ENCODE results near the gene MGRN1.

Gene MGRN1

GRCh38 chr16:4654011-4654963, 29.7 kb downstream of the MGRN1 start:
- no peak for DNase-seq (ENCODE audit: low read depth)

GRCh38 chr16:4654964-4655590, 30.5 kb downstream of the MGRN1 start:
- DNase-seq (ENCODE audit: low read depth), result no peak

- DNase-seq (ENCODE audit: low read depth), result no peak
Observed at GRCh38 chr16:4655801-4656200, 31.2 kb downstream of the MGRN1 start.

GRCh38 chr16:4656221-4656620, 31.6 kb downstream of the MGRN1 start:
- DNase-seq (ENCODE audit: low read depth), result no peak

GRCh38 chr16:4656695-4657686, 32.4 kb downstream of the MGRN1 start:
- DNase-seq (ENCODE audit: low read depth), result no peak

DNA sequence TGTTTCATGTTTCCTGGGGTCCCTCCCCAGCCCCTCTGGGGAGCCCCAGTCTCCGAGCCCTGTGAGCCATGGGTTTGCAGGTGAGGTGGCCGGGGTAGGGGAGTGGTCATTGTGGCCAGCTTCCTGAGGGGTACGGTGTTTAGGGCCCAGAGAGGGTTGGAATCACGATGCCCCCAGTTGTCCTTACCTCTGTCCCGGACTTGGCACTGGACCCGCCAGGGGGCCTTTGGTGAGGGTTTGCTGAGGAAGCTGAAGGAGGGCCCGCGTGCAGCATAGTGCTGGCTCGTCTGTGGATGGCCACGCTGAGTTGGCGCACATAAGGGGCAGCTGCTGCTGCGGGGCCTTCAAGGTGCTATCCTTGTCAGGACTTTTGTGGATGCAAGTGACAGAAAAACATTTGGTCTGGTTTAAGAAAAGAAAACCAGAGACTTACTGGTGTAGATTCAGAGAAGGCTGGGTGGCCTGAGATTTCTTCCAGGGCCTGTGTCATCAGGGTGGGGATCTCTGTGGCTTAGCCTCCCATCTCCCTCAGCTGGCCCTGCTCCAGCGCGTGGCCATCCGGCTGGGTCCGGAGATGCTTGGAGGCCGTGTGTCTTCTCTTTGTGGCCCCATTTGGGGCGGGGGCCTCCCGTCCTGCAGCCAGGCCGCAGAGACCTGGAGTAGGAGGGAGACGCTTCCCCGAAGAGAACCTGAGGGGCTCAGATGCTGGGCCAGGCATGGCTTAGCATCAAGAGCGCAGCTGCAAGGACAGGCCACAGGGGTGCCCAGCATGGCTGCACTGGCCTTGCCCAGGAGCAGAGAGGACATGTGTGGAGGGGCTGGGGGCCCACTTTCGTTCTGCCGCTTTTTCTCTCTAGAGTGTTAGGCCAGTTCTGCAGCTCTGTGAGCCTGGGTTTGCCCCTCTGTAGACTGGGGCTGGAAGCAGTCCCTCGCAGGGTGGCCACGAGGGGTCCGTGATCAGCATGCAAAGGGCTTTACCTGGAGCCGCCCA, 35.0 kb downstream of the MGRN1 start:
- DNase-seq (ENCODE audit: low read depth), result no peak

DNA sequence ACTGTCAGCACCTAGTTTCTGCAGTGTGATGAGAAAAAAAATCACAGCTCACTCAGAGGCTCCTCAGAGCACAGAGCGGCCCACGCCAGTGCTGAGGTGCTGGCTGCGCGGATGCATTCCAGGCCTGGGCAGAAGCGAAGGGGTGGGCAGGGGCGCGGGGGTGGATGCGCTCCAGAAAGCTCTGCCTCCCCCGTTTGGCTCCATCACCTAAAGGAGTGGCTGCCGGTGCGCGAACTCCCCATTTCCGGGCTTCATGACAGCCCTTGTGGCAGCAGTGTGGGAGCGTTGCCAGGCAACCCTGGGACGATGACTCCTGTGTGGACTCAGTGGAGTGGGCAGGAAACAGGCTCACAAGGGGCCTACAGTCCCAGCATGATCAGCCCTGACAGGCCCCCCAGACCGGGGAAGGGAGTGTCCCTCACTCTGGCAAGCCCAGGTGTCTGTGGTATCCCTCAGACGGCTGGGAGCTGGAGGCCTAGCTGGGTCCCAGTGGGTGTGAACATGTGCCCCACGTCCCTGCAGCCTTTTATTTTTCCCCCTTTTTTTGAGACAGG, 35.9 kb downstream of the MGRN1 start:
- no peak for DNase-seq (ENCODE audit: low read depth)

DNA sequence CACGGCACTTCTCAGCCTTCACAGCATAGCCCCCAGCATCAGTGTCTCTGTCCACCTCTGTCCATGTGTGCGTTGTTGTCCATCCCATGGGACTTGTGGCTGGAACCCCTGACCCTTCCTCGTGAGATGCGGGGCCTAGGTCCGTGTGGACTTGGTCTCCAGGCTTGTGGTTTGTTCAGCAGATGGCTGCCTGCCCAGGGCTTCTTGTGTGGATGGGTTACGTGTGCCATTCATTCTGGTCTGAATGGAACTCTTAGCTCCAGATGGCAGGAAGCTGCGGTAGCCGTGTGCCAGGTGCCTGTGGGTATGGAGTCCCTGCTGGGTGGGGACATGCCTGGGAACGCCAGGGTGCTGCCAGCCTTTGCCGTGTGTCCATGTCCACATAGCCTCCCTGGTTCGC, 37.0 kb downstream of the MGRN1 start:
- no peak for DNase-seq (ENCODE audit: low read depth)

GRCh38 chr16:4663465-4663776, 38.8 kb downstream of the MGRN1 start:
- DNase-seq (ENCODE audit: low read depth), result no peak

DNA sequence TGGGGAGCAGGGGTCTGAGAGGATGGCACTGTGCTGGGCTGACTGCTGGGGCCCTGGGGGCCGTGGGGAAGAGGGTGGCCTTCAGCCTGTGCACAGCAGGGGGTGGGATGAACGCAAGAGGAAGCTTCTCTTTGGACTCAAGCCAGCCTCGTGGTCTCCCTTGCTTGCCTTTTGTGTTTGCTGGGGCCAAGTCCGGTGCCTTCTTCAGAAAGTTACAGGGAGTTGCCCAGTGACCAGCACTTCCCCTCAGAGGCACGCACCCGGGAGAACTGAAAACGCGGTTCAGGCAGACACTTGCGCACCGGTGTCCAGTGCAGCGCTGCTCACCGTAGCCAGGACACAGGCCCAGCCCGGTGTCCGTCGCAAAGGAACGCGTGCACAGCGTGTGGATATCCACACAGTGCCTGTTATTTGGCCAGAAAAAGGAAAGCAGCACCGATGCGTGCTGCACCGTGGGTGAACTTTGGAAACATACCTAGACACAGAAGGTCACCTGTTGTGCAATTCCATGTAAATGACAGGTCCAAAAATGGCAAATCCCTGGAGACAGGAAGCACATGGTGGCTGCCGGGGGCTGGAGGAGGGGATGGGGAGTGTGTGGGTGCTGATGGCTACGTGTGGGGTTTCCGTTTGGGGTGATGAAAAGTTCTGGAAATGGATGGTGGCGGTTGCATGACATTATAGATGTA, 39.3 kb downstream of the MGRN1 start:
- DNase-seq (ENCODE audit: low read depth), result no peak

DNA sequence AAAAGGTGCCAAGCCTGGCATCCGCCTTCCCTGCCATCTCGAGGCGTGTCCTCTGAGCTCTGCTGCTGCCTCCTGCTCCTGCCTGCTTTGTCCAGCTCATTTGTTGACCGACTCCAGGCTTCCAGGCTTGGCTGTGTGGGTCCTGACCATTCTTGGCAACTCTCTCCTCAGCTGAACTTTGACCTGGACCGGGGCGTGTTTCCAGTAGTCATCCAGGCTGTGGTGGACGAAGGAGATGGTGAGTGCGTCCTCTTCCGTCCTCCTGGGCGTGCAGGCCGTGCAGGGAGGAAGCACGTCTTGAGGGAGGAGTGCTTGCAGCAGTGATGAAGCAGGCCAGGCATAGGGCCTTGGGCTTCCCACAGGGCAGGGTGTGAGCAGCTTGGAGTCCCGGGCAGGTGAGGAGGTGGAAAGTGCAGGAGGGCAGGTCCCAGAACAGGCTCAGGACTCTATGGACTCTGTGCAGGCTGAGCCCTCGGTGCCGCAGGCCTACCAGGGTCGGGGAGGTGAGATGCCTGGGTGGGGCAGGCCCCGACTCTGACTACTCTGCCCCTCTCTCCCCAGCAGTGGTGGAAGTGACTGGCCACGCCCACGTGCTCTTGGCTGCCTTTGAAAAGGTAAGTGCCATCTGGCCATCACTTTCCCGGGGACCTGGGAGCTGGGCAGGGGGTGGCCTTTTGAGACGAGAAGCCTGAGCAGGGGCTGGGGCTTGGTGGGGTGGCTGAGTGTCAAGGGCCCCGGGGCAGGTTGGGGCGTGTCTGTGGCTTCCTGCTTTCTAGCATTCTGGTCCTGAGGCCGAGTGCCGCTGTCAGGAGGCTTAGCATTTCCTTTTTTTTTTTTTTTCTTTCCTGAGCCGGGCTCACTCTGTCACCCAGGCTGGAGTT, 40.2 kb downstream of the MGRN1 start:
- DNase-seq (ENCODE audit: low read depth), result no peak

GRCh38 chr16:4666537-4667202, 42.0 kb downstream of the MGRN1 start:
- no peak for DNase-seq (ENCODE audit: low read depth)

GRCh38 chr16:4667203-4667963, 42.8 kb downstream of the MGRN1 start:
- DNase-seq (ENCODE audit: low read depth), result no peak

DNA sequence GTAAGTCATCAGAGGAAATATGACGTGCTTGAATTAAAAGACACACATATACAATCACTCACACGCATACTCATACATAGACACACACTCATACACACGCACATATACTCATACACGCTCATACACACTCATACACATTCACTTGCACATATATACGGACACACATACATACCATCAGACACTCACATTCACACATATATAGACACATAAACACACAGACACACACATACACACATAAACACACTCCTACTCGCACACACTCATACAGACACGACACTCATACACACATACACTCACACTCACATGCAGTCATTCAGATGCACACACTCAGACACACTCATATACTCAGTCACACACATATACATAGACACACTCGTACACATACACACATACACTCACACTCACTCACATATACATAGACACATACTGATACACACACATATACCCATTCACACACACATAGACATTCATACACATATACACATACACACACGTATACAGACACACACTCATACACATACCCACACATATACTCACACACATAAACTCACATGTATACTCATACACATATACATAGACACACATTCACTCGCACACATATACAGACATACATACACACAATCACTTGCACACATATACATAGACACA, 43.8 kb downstream of the MGRN1 start:
- no peak for DNase-seq (ENCODE audit: low read depth)

- DNase-seq (ENCODE audit: low read depth), result no peak
Observed at GRCh38 chr16:4673387-4674046, 48.9 kb downstream of the MGRN1 start.

DNA sequence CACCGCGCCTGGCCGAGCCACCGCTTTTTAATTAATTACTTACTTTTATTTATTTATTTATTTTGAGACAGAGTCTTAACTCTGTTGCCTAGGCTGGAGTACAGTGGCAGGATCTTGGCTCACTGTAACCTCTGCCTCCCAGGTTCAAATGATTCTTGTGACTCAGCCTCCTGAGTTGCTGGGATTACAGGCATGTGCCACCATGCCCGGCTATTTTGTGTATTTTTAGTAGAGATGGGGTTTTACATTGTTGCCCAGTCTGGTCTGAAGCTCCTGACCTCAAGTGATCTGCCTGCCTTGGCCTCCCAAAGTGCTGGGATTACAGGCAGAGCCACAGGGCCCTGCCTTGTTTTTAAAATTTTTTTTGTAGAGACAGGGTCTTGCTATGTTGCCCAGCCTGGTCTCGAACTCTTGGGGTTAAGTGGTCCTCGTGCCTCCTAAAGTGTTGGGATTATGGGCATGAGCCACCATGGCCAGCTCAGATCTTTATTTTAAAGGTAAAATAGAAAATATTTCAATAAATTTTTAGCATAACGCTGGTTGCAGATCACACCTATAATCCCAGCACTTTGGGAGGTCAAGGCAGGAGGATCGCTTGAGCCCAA, 50.4 kb downstream of the MGRN1 start:
- no peak for DNase-seq (ENCODE audit: low read depth)
